MG63 (cell line): ENCODE data around the gene VEGFA. TPM values are rescaled to one million over a fixed set of nuclear protein-coding genes. Genes with fewer than 3 reads are reported as not detected.

Experiments
- DNase-seq: peaks from one replicate; pipeline ENCODE4 v3.0.0-alpha.2; 2020
- H3K27me3 ChIP-seq: fragments of 250-450 bp; sonication (Bioruptor Pico); 2 replicates; pipeline ENCODE4 v1.5.1; 2020; ENCODE audit warnings: mild to moderate bottlenecking, moderate library complexity
- H3K36me3 ChIP-seq: fragments of 250-450 bp; sonication (Bioruptor Pico); 2 replicates; pipeline ENCODE4 v1.5.1; 2020; ENCODE audit warnings: mild to moderate bottlenecking, moderate library complexity
- H3K4me3 ChIP-seq: fragments of 250-450 bp; sonication (Bioruptor Pico); 2 replicates; pipeline ENCODE4 v1.5.1; 2020; ENCODE audit warnings: mild to moderate bottlenecking, moderate library complexity
- H3K9me3 ChIP-seq: fragments of 250-450 bp; sonication (Bioruptor Pico); 2 replicates; pipeline ENCODE4 v1.5.1; 2020; ENCODE audit warnings: mild to moderate bottlenecking, moderate library complexity
- total RNA-seq: library from RNA; depleted of rRNA; stranded (reverse); fragments of >200 nt; shearing (Covaris generic); gene quantifications from 2 replicates; pipeline ENCODE4 v1.2.3, GENCODE V29; 2014; ENCODE audit warnings: low replicate concordance

The VEGFA gene
- total RNA-seq, 1 experiment from 2014 or later = 57.6 TPM

DNA sequence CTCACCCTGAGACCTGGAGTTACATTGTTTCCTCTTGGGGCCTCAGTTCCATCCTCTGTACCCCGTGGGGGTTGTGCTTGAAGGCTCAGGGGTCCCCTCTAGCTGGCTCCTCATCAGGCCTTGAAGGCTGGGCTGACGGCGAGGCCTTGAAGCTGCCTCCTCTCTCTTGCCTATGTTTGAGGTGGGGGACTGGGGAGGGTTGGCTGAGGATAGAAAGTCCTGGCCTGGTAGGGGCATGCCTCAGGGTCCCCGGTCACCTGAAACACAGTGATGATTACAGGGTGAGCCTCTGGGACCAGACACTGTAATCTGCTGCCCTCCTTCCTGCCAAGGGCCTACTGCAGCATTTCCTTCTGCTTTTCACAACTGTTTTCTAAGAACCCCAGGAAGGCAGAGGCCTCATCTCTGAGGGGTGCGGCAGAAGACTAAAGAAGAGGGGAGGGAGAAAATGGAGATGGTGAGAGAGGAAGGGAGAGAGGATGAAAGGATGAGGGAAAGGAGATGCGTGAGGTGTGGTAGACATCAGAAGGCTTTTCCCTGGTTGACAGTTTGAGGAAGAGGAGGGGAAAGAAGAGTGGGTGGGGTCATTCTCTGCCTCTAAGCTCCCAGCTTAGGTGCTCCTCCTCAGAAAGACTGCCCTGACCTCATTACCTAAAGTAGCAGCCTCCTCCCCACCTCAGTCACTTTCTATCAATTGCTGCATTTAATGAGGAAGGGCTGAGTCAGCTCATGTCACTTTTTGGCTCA is 29.7 kb downstream of the VEGFA start:
- Histone ChIP-seq H3K4me3 (no peak overlapping the region), H3K9me3 (no peaks in the 10 kb centered on the region), H3K27me3 (no peaks in the 10 kb centered on the region), H3K36me3 (no peaks in the 10 kb centered on the region)
- DNase-seq = no peak

DNA sequence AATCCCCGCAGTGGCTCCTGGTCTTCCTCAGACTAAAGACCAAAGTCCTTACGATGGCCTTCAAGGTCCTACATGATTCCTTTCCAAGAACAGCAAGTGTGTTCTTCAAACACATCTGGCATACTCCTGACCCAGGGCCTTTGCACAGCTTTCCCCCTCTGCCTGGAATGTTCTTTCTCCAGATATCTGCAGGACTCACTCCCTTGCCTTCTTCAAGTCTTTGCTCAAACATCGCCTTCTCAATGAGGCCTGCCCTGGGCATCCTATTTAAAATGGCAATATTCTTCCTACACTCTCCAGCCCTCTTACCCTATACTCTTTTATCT is 30.2 kb downstream of the VEGFA start:
- Histone ChIP-seq H3K36me3 (no peaks in the 10 kb centered on the region), H3K27me3 (no peaks in the 10 kb centered on the region), H3K9me3 (no peaks in the 10 kb centered on the region), H3K4me3 (no peak overlapping the region)
- DNase-seq = no peak

DNA sequence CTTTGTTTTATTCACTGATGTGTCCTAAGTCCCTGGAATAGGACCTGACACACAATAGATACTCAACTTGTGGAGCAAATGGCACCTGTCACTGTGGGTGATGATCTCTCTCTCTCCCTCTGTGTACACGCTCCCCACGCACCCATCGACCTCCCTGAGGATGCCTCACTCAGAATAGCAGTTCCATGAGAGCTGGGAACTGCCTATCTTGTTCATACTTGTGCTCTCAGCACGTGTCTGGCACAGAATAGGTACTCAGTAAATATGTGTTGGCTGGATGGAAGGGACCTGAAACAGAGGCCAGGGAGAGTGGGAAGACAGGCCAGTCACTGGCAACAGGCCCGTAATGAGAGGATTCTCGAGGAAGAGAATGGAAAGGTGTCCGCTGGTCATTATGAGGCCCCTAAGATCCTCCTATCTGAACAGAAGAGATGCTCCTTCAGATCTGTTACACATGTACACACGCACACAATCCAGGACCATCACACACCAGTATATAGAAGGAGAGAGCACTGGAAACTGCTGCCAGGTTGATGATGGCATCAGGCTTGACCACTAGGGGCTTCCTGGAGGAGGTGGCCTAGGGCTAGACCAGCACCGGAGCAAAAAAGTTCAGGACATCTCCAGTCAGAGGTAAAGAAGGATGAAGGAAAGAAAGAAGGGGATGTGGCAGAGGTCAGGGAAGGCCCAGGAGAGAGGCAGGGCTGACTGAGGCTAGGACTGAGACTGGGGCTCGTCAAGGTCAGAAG is 30.9 kb downstream of the VEGFA start:
- Histone ChIP-seq H3K4me3 (no peak overlapping the region), H3K9me3 (no peaks in the 10 kb centered on the region), H3K36me3 (no peaks in the 10 kb centered on the region), H3K27me3 (no peaks in the 10 kb centered on the region)
- no peak for DNase-seq

DNA sequence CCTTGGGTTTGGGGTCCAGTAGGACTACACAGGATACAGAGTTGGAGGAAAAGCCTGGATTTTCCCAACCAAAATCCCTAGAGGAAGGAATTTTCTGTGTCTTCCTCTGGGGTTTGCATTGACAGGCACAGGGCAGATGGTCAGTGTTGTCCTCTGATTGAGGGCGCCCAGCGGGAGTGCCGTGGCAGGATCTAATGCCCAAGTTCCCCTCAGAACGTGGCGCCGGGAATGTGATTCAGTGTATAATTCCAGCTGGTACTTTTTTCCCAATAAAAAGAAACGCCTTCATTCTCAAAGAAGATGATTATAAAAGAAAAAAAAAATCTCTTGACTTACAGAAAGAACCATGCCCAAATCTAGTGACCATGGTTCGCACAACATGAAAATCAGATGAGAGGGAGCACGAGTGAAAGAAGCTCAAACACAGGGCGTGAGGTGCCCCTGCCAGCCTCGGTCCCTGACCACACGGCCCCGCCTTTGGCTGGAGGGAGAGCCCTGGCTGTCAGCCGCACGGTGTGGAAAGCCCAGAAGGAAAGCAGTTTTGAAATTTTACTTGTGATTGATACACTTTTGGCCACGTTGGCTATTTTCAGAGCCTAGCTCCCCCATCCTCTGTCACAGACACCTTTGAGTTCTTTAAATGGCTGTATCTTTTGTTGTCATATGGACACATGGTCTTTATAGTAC is 31.6 kb downstream of the VEGFA start:
- DNase-seq = no peak
- H3K27me3 ChIP-seq = no peaks in the 10 kb centered on the region
- no peaks in the 10 kb centered on the region for H3K9me3 ChIP-seq
- no peak overlapping the region for H3K4me3 ChIP-seq
- no peaks in the 10 kb centered on the region for H3K36me3 ChIP-seq

DNA sequence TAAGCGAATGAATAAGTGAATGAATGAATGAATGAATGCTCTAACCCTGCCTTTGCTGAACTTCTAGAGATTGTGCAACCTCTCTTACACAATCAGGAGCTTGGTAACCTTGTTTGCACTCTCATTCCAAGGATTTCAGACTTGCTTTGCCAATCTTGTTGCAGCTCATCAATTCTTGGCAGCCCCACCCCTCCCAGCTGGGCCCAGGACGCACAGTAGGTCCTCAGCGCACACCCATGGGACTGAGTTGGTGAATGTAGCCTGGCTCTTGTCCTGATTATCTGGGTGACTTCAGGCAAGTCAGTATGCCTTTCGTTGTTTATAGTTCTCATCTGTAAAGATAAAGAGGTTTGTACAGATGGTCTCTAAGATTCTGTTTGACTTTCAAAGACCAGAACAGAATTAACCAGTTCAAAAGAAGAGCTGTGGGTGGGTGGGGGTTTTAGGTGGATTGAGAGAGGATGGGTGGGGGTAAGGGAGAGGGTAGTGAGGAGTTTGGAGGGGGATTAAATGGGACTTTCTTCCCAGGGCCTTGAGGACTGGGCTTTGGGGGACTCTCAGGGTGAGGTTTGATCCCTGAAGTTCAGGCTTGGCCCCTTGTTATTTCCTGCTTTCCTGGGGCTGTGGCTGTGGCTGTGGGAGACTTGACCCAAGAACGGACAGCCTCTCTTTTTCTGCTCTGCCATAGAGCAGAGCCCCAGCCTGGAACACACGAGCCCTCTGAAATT is 33.2 kb downstream of the VEGFA start:
- Histone ChIP-seq H3K36me3 (no peaks in the 10 kb centered on the region), H3K27me3 (no peaks in the 10 kb centered on the region), H3K4me3 (no peak overlapping the region), H3K9me3 (no peaks in the 10 kb centered on the region)
- DNase-seq = no peak

DNA sequence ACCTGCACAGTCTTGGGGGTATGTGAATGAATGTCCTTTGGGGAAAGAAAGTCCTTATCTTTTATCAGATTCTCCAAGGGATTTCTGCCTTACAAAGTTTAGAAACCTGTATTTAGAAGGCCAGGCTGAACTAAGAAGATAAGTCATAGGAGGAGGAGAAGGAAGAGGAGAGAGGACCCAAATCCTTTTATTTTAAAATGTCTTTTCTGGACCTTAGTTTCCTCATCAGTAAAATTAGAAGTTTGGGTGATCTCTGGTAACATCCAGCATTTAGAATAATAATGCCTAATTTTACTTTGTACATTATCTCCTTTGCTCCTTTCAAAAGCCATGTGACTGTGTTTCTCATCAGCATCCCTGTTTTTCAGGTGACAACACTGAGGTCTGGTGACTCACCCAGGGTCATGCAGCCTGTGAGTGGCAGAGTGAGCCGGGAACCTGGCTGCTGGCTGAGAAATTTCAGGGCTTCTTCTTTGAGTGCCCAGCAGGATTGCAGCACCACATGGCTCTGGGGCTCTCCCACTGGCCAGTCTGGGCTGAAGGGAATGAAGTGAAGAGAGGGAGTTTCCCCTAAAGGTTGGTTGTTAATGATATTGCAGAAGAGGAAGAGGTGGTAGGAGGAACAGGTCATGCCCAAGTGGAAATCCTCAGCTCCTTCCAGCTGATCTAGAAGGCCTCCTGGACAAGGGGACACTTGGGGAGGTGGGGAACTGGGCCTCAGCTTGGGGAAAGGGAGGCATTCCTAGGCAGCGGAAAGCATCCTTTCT is 34.0 kb downstream of the VEGFA start:
- Histone ChIP-seq H3K9me3 (no peaks in the 10 kb centered on the region), H3K27me3 (no peaks in the 10 kb centered on the region), H3K36me3 (no peaks in the 10 kb centered on the region), H3K4me3 (no peak overlapping the region)
- no peak for DNase-seq

DNA sequence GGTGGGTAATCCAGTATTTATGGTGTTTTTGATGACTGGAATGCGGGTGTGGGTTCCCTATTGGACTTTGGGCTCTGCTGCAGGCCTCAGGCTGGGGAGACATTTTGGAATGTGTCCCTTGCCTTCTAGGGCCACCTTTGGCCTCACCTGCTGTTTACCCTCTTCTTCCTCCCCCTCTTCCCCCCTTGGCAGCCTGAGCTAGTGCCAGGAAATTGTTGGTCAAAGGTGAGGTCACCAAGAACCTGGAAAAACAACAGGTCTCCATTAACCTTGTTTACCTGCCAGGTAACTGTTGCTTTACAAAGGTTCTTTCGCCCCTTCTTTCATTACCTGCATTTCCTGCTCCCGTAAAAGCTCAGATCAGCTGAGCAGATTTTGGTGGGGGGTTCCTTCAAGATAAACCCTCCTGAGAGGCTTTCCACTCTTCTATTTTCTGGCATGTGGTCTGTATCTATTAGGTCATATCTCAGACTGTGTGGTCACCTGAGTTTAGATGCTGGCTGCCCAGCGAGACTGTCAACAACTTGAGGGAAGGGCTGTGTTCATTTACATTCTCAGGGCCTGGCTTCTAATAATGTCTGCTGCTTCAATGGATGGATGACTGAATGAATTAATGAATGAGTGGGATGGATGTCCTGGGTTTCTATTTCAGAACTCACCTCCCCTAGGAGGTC is 34.7 kb downstream of the VEGFA start:
- no peaks in the 10 kb centered on the region for H3K9me3 ChIP-seq
- H3K27me3 ChIP-seq = no peaks in the 10 kb centered on the region
- no peak for DNase-seq
- H3K4me3 ChIP-seq = no peak overlapping the region
- H3K36me3 ChIP-seq = no peaks in the 10 kb centered on the region

DNA sequence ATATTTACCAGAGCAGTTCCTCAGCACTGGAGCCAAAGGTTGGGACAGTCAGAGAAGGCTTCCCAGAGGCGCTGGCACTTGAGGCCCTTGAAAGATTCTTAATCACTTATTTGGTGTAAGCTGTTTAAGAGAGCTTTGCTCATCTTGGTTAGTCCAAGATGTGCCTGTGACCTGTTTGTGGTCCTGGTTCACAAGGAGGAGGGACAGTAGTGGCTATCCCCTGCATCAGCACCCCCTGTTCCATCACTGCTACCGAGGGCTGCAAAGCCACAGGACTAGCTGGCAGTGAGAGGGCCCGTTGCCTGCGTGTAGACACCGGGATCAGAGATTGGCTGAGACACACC is 35.7 kb downstream of the VEGFA start:
- no peak for DNase-seq
- no peaks in the 10 kb centered on the region for H3K36me3 ChIP-seq
- H3K9me3 ChIP-seq = no peaks in the 10 kb centered on the region
- no peak overlapping the region for H3K4me3 ChIP-seq
- H3K27me3 ChIP-seq = no peaks in the 10 kb centered on the region

DNA sequence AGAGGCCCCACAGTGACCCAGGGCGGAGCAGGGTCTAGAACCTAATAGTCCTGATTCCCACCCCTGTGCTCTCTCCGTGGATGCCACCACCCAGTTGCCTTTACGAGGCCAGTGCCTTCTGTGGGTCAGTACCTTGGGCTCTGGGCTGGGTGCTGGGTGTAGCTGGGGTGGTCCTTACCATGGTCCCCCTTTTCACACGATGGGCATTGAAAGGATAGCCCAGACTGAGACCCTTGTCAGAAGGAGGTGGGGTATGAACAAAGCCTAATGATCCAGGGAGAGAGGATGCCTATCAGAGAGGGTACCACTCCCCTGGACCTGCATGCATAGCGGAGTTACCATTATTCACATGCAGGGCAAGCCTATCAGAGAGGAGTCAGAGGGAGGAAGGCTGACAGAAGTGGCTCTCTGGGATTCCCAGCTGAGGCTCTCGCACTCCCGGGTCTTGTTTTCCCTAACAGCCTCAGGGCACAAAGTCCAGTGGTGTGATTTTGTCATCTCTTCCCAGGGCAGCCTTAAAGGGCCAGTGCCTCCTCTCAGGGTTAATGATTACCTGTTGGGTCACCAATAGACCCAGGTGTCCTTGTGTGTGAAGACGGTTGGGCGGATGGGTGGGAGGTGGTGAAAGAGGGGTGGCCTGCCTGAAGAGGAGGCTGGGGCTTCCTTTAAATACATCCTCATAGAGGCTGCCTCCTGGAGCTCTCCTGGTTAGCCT is 36.2 kb downstream of the VEGFA start:
- no peak for DNase-seq

DNA sequence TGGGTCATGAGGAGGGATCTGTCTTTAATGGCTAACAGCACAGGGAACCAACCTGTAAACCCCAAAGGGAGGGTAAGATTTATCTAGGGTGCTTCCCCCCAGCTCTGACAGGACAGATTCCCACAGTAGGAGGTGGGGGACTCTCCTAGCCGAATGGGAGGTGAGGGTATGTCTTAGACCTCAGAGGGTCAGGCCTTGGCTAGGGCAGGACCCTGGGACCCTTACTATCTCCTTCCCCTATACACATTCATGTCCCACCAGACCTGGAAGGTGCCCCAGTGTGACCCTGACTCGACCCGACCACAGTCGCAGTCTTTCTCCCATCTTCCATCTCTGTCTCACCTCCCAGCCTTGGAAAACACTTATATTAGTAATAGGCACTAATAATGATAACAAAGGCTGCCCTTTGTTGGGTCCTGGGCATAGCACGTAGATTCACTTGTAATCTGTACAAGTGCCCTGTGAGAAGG is 36.8 kb downstream of the VEGFA start:
- Histone ChIP-seq H3K36me3 (no peaks in the 10 kb centered on the region), H3K9me3 (no peaks in the 10 kb centered on the region), H3K4me3 (no peak overlapping the region), H3K27me3 (no peaks in the 10 kb centered on the region)
- DNase-seq = no peak

More for the DNA sequence above, 36.2 kb downstream of the VEGFA start:
- Histone ChIP-seq H3K4me3 (no peak overlapping the region), H3K36me3 (no peaks in the 10 kb centered on the region), H3K27me3 (no peaks in the 10 kb centered on the region), H3K9me3 (no peaks in the 10 kb centered on the region)

DNA sequence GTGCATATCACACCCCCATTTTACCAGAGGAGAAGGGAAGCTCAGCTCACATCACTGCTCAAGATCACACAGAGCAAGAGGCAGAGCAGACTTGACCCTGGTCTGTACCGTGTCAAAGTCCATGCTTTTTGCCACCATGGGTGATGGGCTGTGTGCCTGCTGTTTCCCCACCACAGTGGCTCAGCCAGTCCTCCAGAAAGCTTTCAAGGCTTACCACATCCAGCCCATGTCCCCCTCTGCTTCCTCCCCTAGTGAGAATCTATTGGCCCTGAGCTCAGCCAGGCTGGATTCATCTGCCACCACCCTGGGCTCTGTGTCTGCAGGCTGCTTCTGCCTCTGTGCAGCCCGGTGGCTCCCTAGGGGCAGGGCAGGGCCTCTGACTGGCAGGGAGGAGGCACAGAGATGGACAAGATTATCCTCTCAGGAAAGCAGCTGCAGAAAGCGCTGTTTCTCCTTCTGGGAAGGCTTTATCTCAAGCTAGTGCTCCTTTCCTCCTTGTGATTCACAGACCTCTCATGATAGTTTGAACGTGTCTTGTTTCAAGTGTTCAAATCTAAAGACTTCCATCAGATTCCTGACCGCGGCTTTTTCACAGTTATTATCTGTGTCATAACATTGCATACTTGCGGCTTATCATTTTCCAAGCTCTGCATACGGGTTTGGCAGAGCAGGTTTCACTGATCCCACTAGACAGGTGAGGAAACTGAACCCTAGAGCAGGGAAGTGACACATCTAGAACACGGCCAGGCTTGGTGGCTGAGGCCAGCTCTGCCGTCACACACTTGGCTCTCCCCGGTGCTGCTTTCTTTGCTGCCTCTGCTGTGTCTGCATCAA is 37.4 kb downstream of the VEGFA start:
- DNase-seq = no peak
- H3K9me3 ChIP-seq = no peaks in the 10 kb centered on the region

DNA sequence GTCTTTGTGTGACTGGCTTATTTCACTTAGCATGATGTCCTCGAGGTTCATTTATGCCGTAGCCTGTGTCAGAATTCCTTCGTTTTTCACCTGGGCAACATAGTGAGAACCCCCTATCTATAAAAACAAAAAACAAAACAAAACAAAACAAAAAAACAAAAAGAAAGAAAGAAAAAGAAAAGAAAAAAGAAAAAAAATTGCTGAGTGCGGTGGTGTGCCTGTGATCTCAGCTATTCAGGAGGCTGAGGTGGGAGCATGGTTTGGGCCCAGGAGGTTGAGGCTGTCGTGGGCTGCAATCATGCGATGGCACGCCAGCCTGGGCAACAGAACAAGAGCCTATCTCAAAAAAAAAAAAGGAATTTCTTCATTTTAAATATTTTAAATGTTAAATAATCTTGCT is 38.4 kb downstream of the VEGFA start:
- DNase-seq = no peak

More for the DNA sequence above, 37.4 kb downstream of the VEGFA start:
- H3K4me3 ChIP-seq = no peak overlapping the region
- no peaks in the 10 kb centered on the region for H3K27me3 ChIP-seq
- H3K36me3 ChIP-seq = no peaks in the 10 kb centered on the region

DNA sequence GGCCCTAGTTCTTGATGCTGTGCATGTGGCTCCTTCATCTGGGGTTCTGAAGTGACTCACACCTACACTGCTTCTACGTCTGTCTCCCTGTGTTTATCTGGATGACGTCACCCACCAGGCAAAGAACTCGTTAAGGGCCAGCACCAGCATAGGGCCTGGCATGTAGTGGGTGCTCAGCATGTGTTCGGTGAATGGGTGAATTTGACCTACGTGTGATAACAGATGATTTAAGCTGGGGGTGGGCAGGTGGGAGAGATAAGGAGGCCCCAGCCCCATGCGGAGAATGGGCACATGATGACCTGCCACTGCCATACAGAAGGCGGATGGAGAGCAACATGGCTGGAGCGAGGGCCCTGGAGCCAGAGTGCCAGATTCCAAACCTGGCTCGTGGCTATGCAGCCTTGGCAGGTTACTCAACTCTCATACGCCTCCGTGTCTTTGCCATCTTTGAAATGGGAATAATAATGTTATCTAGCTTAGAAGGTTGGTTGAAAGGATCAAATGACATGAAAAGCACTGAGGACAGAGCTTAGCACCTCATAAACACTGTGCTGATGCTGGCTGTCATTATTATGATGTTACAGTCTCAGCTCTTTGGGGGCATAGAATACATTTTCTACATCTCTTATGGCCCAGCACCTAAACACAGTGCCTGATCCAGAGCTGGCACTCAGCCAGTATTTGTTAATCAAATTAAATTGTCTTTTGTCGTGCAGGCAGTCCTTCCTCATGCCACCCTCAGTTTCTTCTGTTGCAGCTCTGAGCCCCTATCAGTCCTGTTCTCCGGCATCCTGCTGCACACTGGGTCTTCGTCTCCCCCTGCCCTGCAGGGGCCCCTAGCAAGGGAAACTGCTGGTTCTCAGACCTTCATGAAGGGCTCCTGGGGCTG is 39.6 kb downstream of the VEGFA start:
- Histone ChIP-seq H3K4me3 (no peak overlapping the region), H3K36me3 (no peaks in the 10 kb centered on the region), H3K9me3 (no peaks in the 10 kb centered on the region), H3K27me3 (no peaks in the 10 kb centered on the region)
- peak; percentile 18 for DNase-seq

More for the DNA sequence above, 38.4 kb downstream of the VEGFA start:
- Histone ChIP-seq H3K9me3 (no peaks in the 10 kb centered on the region), H3K36me3 (no peaks in the 10 kb centered on the region), H3K4me3 (no peak overlapping the region), H3K27me3 (no peaks in the 10 kb centered on the region)
